Mucosa of rectum (tissue), 2 donors: ENCODE results near the gene BPIFB3.
"Not testable (repeated sequence)": the region's sequence is repeated elsewhere in the genome, so short reads cannot be mapped to it uniquely, and the experiment has no call there.

Experiments
- H3K27ac ChIP-seq, 2 donors: one replicate each; pipeline ENCODE4 v1.7.0; 2013; ENCODE audit warnings: inconsistent platforms in 2 of 2, low read depth in 2 of 2, low read length in 2 of 2
- H3K27me3 ChIP-seq, 2 donors: one replicate each; pipeline ENCODE4 v1.7.0; 2013; ENCODE audit warnings: low read length in 2 of 2; ENCODE audit not compliant: control insufficient read depth in 2 of 2, insufficient read depth in 2 of 2
- H3K36me3 ChIP-seq, 2 donors: one replicate each; pipeline ENCODE4 v1.7.0; 2013; ENCODE audit warnings: low read length in 2 of 2; ENCODE audit not compliant: control insufficient read depth in 2 of 2, insufficient read depth in 2 of 2
- H3K4me1 ChIP-seq, 2 donors: one replicate each; pipeline ENCODE4 v1.7.0; 2013; ENCODE audit warnings: low read length in 2 of 2, mild to moderate bottlenecking in 1 of 2; ENCODE audit not compliant: control insufficient read depth in 2 of 2, insufficient read depth in 2 of 2
- H3K4me3 ChIP-seq, 2 donors: one replicate each; pipeline ENCODE4 v1.7.0; 2013; ENCODE audit warnings: low read length in 2 of 2
- H3K9ac ChIP-seq, 2 donors: one replicate each; pipeline ENCODE4 v1.7.0; 2013; ENCODE audit warnings: low read length in 2 of 2, low read depth in 1 of 2, mild to moderate bottlenecking in 1 of 2
- H3K9me3 ChIP-seq, 2 donors: one replicate each; pipeline ENCODE4 v1.7.0; 2013; ENCODE audit warnings: low read length in 2 of 2; ENCODE audit not compliant: control insufficient read depth in 2 of 2
- donor health status: healthy.
- donor health status: Normal muscosa, but diverticular disease.

Gene BPIFB3

GRCh38 chr20:33104336-33104735 is 50.6 kb downstream of the BPIFB3 start:
- Histone ChIP-seq H3K4me3 (no peak overlapping the region), H3K36me3 (no peaks in the 10 kb centered on the region), H3K9me3 (no peaks in the 10 kb centered on the region), H3K4me1 (no peaks in the 10 kb centered on the region), H3K27me3 (peaks cover 0 to 2% of the 10 kb centered on the region in 2 donors), H3K27ac (no peak overlapping the region), H3K9ac (no peak overlapping the region)

GRCh38 chr20:33105316-33105924 is 51.7 kb downstream of the BPIFB3 start:
- peaks cover 0 to 2% of the 10 kb centered on the region in 2 donors for H3K27me3 ChIP-seq
- no peak overlapping the region for H3K27ac ChIP-seq
- H3K36me3 ChIP-seq = no peaks in the 10 kb centered on the region
- H3K4me3 ChIP-seq = no peak overlapping the region
- no peaks in the 10 kb centered on the region for H3K9me3 ChIP-seq
- no peaks in the 10 kb centered on the region for H3K4me1 ChIP-seq
- H3K9ac ChIP-seq = no peak overlapping the region

- H3K27ac ChIP-seq, H3K9me3 ChIP-seq, H3K4me3 ChIP-seq, H3K4me1 ChIP-seq, H3K36me3 ChIP-seq, H3K9ac ChIP-seq, H3K27me3 ChIP-seq: not testable (repeated sequence)
Observed at GRCh38 chr20:33106058-33106620, 52.4 kb downstream of the BPIFB3 start.

- Histone ChIP-seq H3K27ac (no peak overlapping the region), H3K4me1 (no peaks in the 10 kb centered on the region), H3K4me3 (no peak overlapping the region), H3K27me3 (peaks cover 0 to 2% of the 10 kb centered on the region in 2 donors), H3K36me3 (no peaks in the 10 kb centered on the region), H3K9ac (no peak overlapping the region), H3K9me3 (no peaks in the 10 kb centered on the region)
Observed at GRCh38 chr20:33108661-33109060, 55.0 kb downstream of the BPIFB3 start.

GRCh38 chr20:33110147-33110825 is 56.6 kb downstream of the BPIFB3 start:
- H3K27ac ChIP-seq = no peak overlapping the region
- no peaks in the 10 kb centered on the region for H3K4me1 ChIP-seq
- H3K36me3 ChIP-seq = no peaks in the 10 kb centered on the region
- H3K27me3 ChIP-seq = peaks cover 0 to 2% of the 10 kb centered on the region in 2 donors
- H3K9me3 ChIP-seq = no peaks in the 10 kb centered on the region
- H3K9ac ChIP-seq = no peak overlapping the region
- H3K4me3 ChIP-seq = no peak overlapping the region

GRCh38 chr20:33111306-33111705 is 57.6 kb downstream of the BPIFB3 start:
- Histone ChIP-seq H3K9ac (no peak overlapping the region), H3K27ac (no peak overlapping the region), H3K36me3 (no peaks in the 10 kb centered on the region), H3K9me3 (no peaks in the 10 kb centered on the region), H3K27me3 (peaks cover 0 to 2% of the 10 kb centered on the region in 2 donors), H3K4me1 (no peaks in the 10 kb centered on the region), H3K4me3 (no peak overlapping the region)

GRCh38 chr20:33112547-33113386 is 59.1 kb downstream of the BPIFB3 start:
- H3K4me1 ChIP-seq = no peaks in the 10 kb centered on the region
- H3K27ac ChIP-seq = no peak overlapping the region
- no peak overlapping the region for H3K4me3 ChIP-seq
- H3K9me3 ChIP-seq = no peaks in the 10 kb centered on the region
- H3K27me3 ChIP-seq = no peaks in the 10 kb centered on the region
- no peaks in the 10 kb centered on the region for H3K36me3 ChIP-seq
- H3K9ac ChIP-seq = no peak overlapping the region

- Histone ChIP-seq H3K4me1 (no peaks in the 10 kb centered on the region), H3K27ac (no peak overlapping the region), H3K9me3 (no peaks in the 10 kb centered on the region), H3K9ac (no peak overlapping the region), H3K27me3 (no peaks in the 10 kb centered on the region), H3K36me3 (no peaks in the 10 kb centered on the region), H3K4me3 (no peak overlapping the region)
Observed at GRCh38 chr20:33113387-33113908, 59.7 kb downstream of the BPIFB3 start.

GRCh38 chr20:33115501-33115900 is 61.8 kb downstream of the BPIFB3 start:
- not testable (repeated sequence) for H3K27me3 ChIP-seq, H3K36me3 ChIP-seq, H3K4me1 ChIP-seq, H3K9ac ChIP-seq, H3K27ac ChIP-seq, H3K4me3 ChIP-seq, H3K9me3 ChIP-seq
